Tibial nerve (tissue), 4 donors: Measurements from ENCODE around the gene POLR1B. TPM values are rescaled to one million over a fixed set of nuclear protein-coding genes. Genes with fewer than 3 reads are reported as not detected.

Source experiments
- DNase-seq, 2 donors: peaks; one replicate each; pipeline ENCODE4 v3.0.0-alpha.2; 2019; ENCODE audit warnings: low spot score in 2 of 2
- H3K27ac ChIP-seq, 4 donors: fragments of 200-600 bp; sonication (generic) in 3 of 4; one replicate each; pipeline ENCODE4 v1.5.1; 2017 to 2019; ENCODE audit warnings: mild to moderate bottlenecking in 1 of 4
- H3K27me3 ChIP-seq, 2 donors: fragments of 200-600 bp; sonication (generic) in 1 of 2; one replicate each; pipeline versions ENCODE4 v1.5.1 to v1.6.0; 2017 to 2019
- H3K36me3 ChIP-seq, 3 donors: fragments of 200-600 bp; sonication (generic); one replicate each; pipeline ENCODE4 v1.5.1; 2018 to 2019
- H3K4me1 ChIP-seq, 4 donors: fragments of 200-600 bp; sonication (generic) in 3 of 4; one replicate each; pipeline ENCODE4 v1.5.1; 2017 to 2019
- H3K4me3 ChIP-seq, 4 donors: fragments of 200-600 bp; sonication (generic) in 3 of 4; one replicate each; pipeline ENCODE4 v1.5.1; 2017 to 2019; ENCODE audit warnings: mild to moderate bottlenecking in 1 of 4, moderate library complexity in 1 of 4
- H3K9me3 ChIP-seq, 4 donors: fragments of 200-600 bp; sonication (generic) in 3 of 4; one replicate each; pipeline ENCODE4 v1.5.1; 2017 to 2019
- CTCF ChIP-seq, 5 experiments: fragments of 200-600 bp in 3 of 5; fragments of 450-650 bp in 2 of 5; sonication (generic) in 3 of 5; IDR thresholded peaks; one replicate each; pipeline ENCODE4 v1.5.1; 2016 to 2019; ENCODE audit warnings: antibody characterized with exemption in 5 of 5, mild to moderate bottlenecking in 3 of 5, moderate library complexity in 2 of 5
- EP300 ChIP-seq, 2 donors: sonication (generic); formaldehyde crosslinking; IDR thresholded peaks; one replicate each; pipeline ENCODE4 v1.6.1; 2017; ENCODE audit warnings: antibody characterized with exemption in 2 of 2, mild to moderate bottlenecking in 1 of 2
- POLR2A ChIP-seq, 2 donors: fragments of 450-650 bp; IDR thresholded peaks; one replicate each; pipeline ENCODE4 v1.6.1; 2017; ENCODE audit warnings: antibody characterized with exemption in 2 of 2, mild to moderate bottlenecking in 2 of 2, moderate library complexity in 2 of 2
- WGBS, 2 donors: methylation state at CpG; one replicate each; pipeline ENCODE4 v1.1.5; 2018; 5-methylcytosine and 5-hydroxymethylcytosine counted together
- total RNA-seq, 4 donors: library from RNA; depleted of rRNA; stranded (reverse); fragments of >200 nt; gene quantifications; one replicate each; pipeline ENCODE4 v1.1.0, GENCODE V29; 2016

The POLR1B gene
- total RNA-seq, 4 donors from 2014 or later = 10.3 to 14.9 (median 12.1) TPM

- Histone ChIP-seq H3K4me3 (no peak overlapping the region), H3K27me3 (no peaks in the 10 kb centered on the region), H3K27ac (no peak overlapping the region), H3K4me1 (peaks cover 0 to 12% (median 5%) of the 10 kb centered on the region in 4 donors), H3K36me3 (peaks cover 0 to 5% (median 0%) of the 10 kb centered on the region in 3 donors), H3K9me3 (no peaks in the 10 kb centered on the region)
- DNase-seq = no peak
- WGBS, 2 donors = 93 to 95% methylated on average over 3 of the region's 3 CpGs
- TF ChIP-seq POLR2A (IDR thresholded peaks at IDR 0.05) (no peak), EP300 (IDR thresholded peaks at IDR 0.05) (no peak), CTCF (IDR thresholded peaks at IDR 0.05) (no peak)
These were observed 60.7 kb downstream of the POLR1B start for GRCh38 chr2:112602917-112603316.

GRCh38 chr2:112603731-112604130 lies 61.5 kb downstream of the POLR1B start:
- Histone ChIP-seq H3K4me3 (no peak overlapping the region), H3K27ac (no peak overlapping the region), H3K9me3 (no peaks in the 10 kb centered on the region), H3K27me3 (no peaks in the 10 kb centered on the region), H3K36me3 (peaks cover 0 to 5% (median 0%) of the 10 kb centered on the region in 3 donors), H3K4me1 (peaks cover 0 to 12% (median 5%) of the 10 kb centered on the region in 4 donors)
- DNase-seq = no peak
- 73 to 97% methylated on average over 2 of the region's 2 CpGs for WGBS, 2 donors
- TF ChIP-seq CTCF (IDR thresholded peaks at IDR 0.05) (no peak), POLR2A (IDR thresholded peaks at IDR 0.05) (no peak), EP300 (IDR thresholded peaks at IDR 0.05) (no peak)

GRCh38 chr2:112604952-112605351 lies 62.7 kb downstream of the POLR1B start:
- no peaks in the 10 kb centered on the region for H3K9me3 ChIP-seq
- H3K4me3 ChIP-seq = no peak overlapping the region
- no peaks in the 10 kb centered on the region for H3K27me3 ChIP-seq
- peaks cover 0 to 8% (median 4%) of the 10 kb centered on the region in 4 donors for H3K4me1 ChIP-seq
- no peak overlapping the region for H3K27ac ChIP-seq
- no peak for DNase-seq
- WGBS, 2 donors = 74 to 81% methylated on average over 4 of the region's 4 CpGs
- TF ChIP-seq CTCF (IDR thresholded peaks at IDR 0.05) (no peak), EP300 (IDR thresholded peaks at IDR 0.05) (no peak), POLR2A (IDR thresholded peaks at IDR 0.05) (no peak)
- peaks cover 0 to 5% (median 0%) of the 10 kb centered on the region in 3 donors for H3K36me3 ChIP-seq

GRCh38 chr2:112605926-112606325 lies 63.7 kb downstream of the POLR1B start:
- TF ChIP-seq CTCF (IDR thresholded peaks at IDR 0.05) = no peak
- TF ChIP-seq EP300 (IDR thresholded peaks at IDR 0.05) = no peak
- no peak for TF ChIP-seq POLR2A (IDR thresholded peaks at IDR 0.05)
- Histone ChIP-seq H3K27ac (no peak overlapping the region), H3K9me3 (no peaks in the 10 kb centered on the region), H3K36me3 (peaks cover 0 to 5% (median 0%) of the 10 kb centered on the region in 3 donors), H3K27me3 (no peaks in the 10 kb centered on the region), H3K4me3 (no peak overlapping the region), H3K4me1 (no peaks in the 10 kb centered on the region)
- no peak for DNase-seq
- 85 to 90% methylated on average over 5 of the region's 5 CpGs for WGBS, 2 donors

GRCh38 chr2:112606547-112606946 lies 64.3 kb downstream of the POLR1B start:
- Histone ChIP-seq H3K27me3 (no peaks in the 10 kb centered on the region), H3K9me3 (no peaks in the 10 kb centered on the region), H3K4me3 (no peak overlapping the region), H3K27ac (no peak overlapping the region), H3K4me1 (no peaks in the 10 kb centered on the region), H3K36me3 (peaks cover 0 to 5% (median 0%) of the 10 kb centered on the region in 3 donors)
- WGBS, 2 donors = 75 to 78% methylated on average over 4 of the region's 4 CpGs
- TF ChIP-seq EP300 (IDR thresholded peaks at IDR 0.05) (no peak), CTCF (IDR thresholded peaks at IDR 0.05) (no peak), POLR2A (IDR thresholded peaks at IDR 0.05) (no peak)
- DNase-seq = no peak
